ENCODE data around the gene ADAM12.

The ADAM12 gene

GRCh38 chr10:126101325-126101724, 287.0 kb downstream of the ADAM12 start:
- Histone ChIP-seq H3K4me1 (ENCODE audit: insufficient read depth, low read length, poor library complexity, severe bottlenecking) (no peaks in the 10 kb centered on the region), H2AFZ (ENCODE audit: low read length) (no peak overlapping the region), H4K20me1 (ENCODE audit: insufficient read depth, low read length, poor library complexity, severe bottlenecking) (no peaks in the 10 kb centered on the region), H3K9ac (ENCODE audit: low read depth, low read length, poor library complexity, severe bottlenecking) (no peak overlapping the region), H3F3A (ENCODE audit: low read depth) (no peaks in the 10 kb centered on the region), H3K27me3 (ENCODE audit: insufficient read depth, low read length, poor library complexity, severe bottlenecking) (no peaks in the 10 kb centered on the region), H3K9me3 (ENCODE audit: insufficient read depth, low read depth, low read length) (no peaks in the 10 kb centered on the region; the same call in 1 of the 2 replicates), H3K36me3 (ENCODE audit: insufficient read depth, low read length) (no peaks in the 10 kb centered on the region), H3K4me3 (ENCODE audit: low read length, poor library complexity, severe bottlenecking) (no peak overlapping the region), H3K9me2 (replicated peaks; ENCODE audit: low read depth, low read length) (no peaks in the 10 kb centered on the region), H3K4me2 (ENCODE audit: low read depth, low read length, poor library complexity, severe bottlenecking) (no peak overlapping the region), H3K79me2 (ENCODE audit: insufficient read depth, low read length) (no peaks in the 10 kb centered on the region)
- TF ChIP-seq EZH2phosphoT487 (IDR thresholded peaks at IDR 0.05; ENCODE audit: borderline replicate concordance) (no peak), CTCF (conservative IDR thresholded peaks at IDR 0.05; ENCODE audit: low read length) (no peak)

GRCh38 chr10:126099366-126099765, 288.9 kb downstream of the ADAM12 start:
- Histone ChIP-seq H2AFZ (ENCODE audit: low read length) (no peak overlapping the region), H3K9ac (ENCODE audit: low read depth, low read length, poor library complexity, severe bottlenecking) (no peak overlapping the region), H4K20me1 (ENCODE audit: insufficient read depth, low read length, poor library complexity, severe bottlenecking) (no peaks in the 10 kb centered on the region), H3K4me1 (ENCODE audit: insufficient read depth, low read length, poor library complexity, severe bottlenecking) (no peaks in the 10 kb centered on the region), H3K27me3 (ENCODE audit: insufficient read depth, low read length, poor library complexity, severe bottlenecking) (no peaks in the 10 kb centered on the region), H3K9me2 (replicated peaks; ENCODE audit: low read depth, low read length) (no peaks in the 10 kb centered on the region), H3K79me2 (ENCODE audit: insufficient read depth, low read length) (no peaks in the 10 kb centered on the region), H3F3A (ENCODE audit: low read depth) (no peaks in the 10 kb centered on the region), H3K4me3 (ENCODE audit: low read length, poor library complexity, severe bottlenecking) (no peak overlapping the region), H3K9me3 (ENCODE audit: insufficient read depth, low read depth, low read length) (no peaks in the 10 kb centered on the region), H3K4me2 (ENCODE audit: low read depth, low read length, poor library complexity, severe bottlenecking) (no peak overlapping the region), H3K36me3 (ENCODE audit: insufficient read depth, low read length) (no peaks in the 10 kb centered on the region)
- TF ChIP-seq CTCF (conservative IDR thresholded peaks at IDR 0.05; ENCODE audit: low read length), result no peak
- TF ChIP-seq EZH2phosphoT487 (IDR thresholded peaks at IDR 0.05; ENCODE audit: borderline replicate concordance), result no peak

GRCh38 chr10:126098226-126098581, 290.1 kb downstream of the ADAM12 start:
- TF ChIP-seq EZH2phosphoT487 (IDR thresholded peaks at IDR 0.05; ENCODE audit: borderline replicate concordance), result no peak
- no peak for TF ChIP-seq CTCF (conservative IDR thresholded peaks at IDR 0.05; ENCODE audit: low read length)
- no peaks in the 10 kb centered on the region for H3K36me3 ChIP-seq (ENCODE audit: insufficient read depth, low read length)
- H3F3A ChIP-seq (ENCODE audit: low read depth), result no peaks in the 10 kb centered on the region
- no peaks in the 10 kb centered on the region for H3K79me2 ChIP-seq (ENCODE audit: insufficient read depth, low read length)
- H3K9ac ChIP-seq (ENCODE audit: low read depth, low read length, poor library complexity, severe bottlenecking), result no peak overlapping the region
- no peak overlapping the region for H3K4me2 ChIP-seq (ENCODE audit: low read depth, low read length, poor library complexity, severe bottlenecking)
- no peaks in the 10 kb centered on the region for H3K4me1 ChIP-seq (ENCODE audit: insufficient read depth, low read length, poor library complexity, severe bottlenecking)
- H3K9me3 ChIP-seq (ENCODE audit: insufficient read depth, low read depth, low read length), result no peaks in the 10 kb centered on the region
- H2AFZ ChIP-seq (ENCODE audit: low read length), result no peak overlapping the region
- no peak overlapping the region for H3K4me3 ChIP-seq (ENCODE audit: low read length, poor library complexity, severe bottlenecking)
- no peaks in the 10 kb centered on the region for H3K9me2 ChIP-seq (replicated peaks; ENCODE audit: low read depth, low read length)
- no peaks in the 10 kb centered on the region for H3K27me3 ChIP-seq (ENCODE audit: insufficient read depth, low read length, poor library complexity, severe bottlenecking)
- no peaks in the 10 kb centered on the region for H4K20me1 ChIP-seq (ENCODE audit: insufficient read depth, low read length, poor library complexity, severe bottlenecking)

Data from Loucy (cell line).